GM19467 (cell line): Measurements from ENCODE around the gene FAM174C.

Source experiments
- ATAC-seq: cut with Tn5 transposase; IDR thresholded peaks from one replicate; pipeline ENCODE4 v1.9.1; 2021; ENCODE audit warnings: mild to moderate bottlenecking, moderate library complexity; ENCODE audit not compliant: unreplicated experiment

The FAM174C gene

GRCh38 chr19:1249990-1250436 lies 25.3 kb upstream of the FAM174C start:
- no peak for ATAC-seq

GRCh38 chr19:1250437-1251260 lies 24.7 kb upstream of the FAM174C start:
- no peak for ATAC-seq

- no peak for ATAC-seq
These were observed 23.8 kb upstream of the FAM174C start for GRCh38 chr19:1251330-1252220.

DNA sequence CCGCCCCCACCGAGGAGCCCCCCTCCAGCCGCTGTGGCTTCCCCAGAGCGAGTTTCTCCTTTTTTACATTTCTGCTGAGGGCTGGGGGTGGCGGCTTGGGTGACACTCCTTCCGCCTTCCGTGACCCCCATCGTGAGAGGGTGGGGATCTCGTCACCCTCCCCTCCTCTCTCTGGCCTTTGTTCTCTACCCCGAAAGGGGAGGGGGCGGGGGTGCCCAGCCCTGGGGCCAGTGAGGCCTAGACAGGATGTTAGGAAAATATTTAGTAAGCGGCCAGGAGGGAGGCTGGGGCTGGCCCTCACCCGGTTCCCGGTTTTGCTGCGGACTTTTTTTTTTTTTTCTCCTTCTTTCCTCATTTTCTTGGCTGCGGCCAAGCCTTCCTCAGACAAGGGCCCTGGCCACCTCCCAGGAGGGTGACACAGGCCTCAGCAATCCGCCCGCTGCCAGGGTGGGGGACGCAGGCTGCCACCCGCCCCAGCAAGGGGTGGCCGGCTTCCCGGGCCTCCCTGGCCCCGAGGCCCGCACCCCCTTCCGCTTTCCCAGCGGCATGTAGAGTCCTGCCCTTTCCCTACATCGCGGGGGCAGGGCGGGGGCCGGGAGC lies 23.0 kb upstream of the FAM174C start:
- no peak for ATAC-seq

GRCh38 chr19:1252821-1253513 lies 22.4 kb upstream of the FAM174C start:
- ATAC-seq = no peak

- ATAC-seq = no peak
These were observed 21.7 kb upstream of the FAM174C start for GRCh38 chr19:1253514-1254080.

DNA sequence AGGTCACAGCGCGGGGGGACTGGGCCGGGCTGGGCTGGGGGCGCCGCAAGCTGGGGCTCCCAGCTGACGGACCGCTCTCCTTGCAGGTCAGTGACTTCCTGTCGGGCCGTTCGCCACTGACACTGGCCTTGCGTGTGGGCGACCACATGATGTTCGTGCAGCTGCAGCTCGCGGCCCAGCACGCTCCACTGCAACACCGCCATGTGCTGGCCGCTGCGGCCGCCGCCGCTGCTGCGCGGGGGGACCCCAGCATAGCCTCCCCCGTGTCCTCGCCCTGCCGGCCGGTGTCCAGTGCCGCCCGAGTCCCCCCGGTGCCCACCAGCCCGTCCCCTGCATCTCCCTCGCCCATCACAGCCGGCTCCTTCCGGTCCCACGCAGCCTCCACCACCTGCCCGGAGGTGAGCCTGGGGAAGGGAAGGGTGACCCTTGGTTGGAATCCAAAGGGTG lies 21.2 kb upstream of the FAM174C start:
- ATAC-seq = no peak

GRCh38 chr19:1254530-1255185 lies 20.7 kb upstream of the FAM174C start:
- no peak for ATAC-seq

GRCh38 chr19:1255186-1256161 lies 19.9 kb upstream of the FAM174C start:
- ATAC-seq = no peak

GRCh38 chr19:1256646-1257474 lies 18.5 kb upstream of the FAM174C start:
- ATAC-seq = no peak

DNA sequence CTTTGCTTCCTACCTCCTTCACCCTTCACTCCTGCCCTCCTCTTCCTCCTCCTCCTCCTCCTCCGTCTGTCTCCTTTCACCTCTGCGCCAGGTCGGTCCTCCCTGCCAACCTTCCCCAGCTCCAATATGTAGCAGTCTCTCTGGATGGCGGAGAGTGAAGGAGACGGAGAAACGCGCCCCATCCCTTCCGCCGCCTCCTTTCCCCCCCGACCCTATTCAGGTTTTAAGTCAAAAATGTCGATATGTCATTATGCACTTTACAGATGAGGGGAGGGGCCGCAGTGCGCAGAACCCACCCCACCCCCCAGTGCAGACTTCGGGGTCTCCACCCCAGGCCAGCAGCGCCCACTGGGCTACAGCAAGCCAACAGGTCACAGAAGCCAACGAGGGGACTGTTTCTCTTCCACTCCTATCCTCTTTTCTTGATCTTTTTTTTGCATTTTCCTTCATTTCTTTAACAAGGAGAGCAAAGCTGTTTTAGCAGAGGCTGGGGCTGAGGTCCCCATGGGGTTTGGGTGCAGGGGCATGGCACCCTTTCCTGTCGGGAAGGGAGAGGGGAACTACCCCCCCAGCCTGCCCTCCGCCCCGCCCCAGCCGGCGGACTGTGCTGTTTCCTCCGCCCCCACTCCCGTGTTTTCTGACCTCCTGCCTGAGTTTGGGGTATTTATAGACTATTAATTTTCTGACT lies 17.7 kb upstream of the FAM174C start:
- ATAC-seq = no peak

DNA sequence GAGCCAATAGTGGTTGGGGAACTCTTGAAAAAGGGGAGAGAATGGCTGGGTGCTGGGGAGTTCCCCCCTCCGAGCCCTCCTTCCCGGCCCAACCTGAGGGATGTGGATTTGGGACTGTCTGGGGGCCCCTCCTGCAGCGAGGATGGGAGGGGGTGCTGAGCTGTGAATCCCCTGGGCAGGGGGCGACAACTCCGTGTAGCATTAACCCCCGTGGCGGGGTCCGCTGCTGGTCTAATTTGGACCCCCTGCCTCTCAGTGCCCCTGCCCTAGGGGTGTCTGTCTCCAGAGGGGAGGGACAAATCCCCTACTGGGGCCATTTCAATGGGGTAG lies 17.2 kb upstream of the FAM174C start:
- no peak for ATAC-seq

GRCh38 chr19:1258707-1259205 lies 16.6 kb upstream of the FAM174C start:
- no peak for ATAC-seq

DNA sequence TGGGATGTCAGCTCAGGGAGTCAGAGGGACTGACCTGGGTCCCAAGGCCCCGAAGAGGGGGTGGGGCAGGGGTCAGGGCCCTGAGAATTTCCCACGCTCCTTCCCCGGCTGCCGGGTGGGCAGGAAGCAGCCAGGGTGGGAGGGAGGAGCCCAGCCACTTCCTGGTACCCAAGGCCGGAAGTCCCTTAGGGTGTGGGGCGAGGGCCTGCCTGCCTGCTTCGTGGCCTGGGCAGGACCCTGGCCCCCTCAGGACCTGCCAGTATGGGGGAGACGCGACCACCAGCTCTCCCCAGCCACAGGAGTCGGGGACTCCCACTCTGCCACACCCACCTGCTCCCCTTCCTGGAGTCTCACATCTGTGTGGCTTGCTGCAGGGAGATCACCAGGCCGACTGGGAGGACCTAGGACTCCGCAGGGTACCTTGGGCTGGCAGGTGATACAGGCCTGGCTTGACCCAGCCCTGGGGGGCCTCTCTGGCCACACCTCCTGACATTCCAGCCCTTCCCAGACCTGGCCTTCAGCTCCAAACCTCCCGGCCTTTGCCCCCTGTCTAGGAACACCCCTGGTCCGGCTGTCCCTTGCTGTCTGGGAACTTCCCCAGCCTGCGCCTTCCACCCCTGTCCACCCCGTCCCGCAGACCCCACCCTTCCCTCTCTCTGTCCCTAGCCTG lies 16.0 kb upstream of the FAM174C start:
- no peak for ATAC-seq

GRCh38 chr19:1259876-1260748 lies 15.2 kb upstream of the FAM174C start:
- peak; percentile 4 for ATAC-seq
